Measurements from ENCODE around the gene ESPN. TPM values are rescaled to one million over a fixed set of nuclear protein-coding genes. Genes with fewer than 3 reads are reported as not detected.

ESPN gene
- total and polyA plus RNA-seq, 2 of the 8 experiments (the other 6 are each of a cell fraction or from before 2014, with no cell fraction given) = 5.2 to 16.3 TPM

DNA sequence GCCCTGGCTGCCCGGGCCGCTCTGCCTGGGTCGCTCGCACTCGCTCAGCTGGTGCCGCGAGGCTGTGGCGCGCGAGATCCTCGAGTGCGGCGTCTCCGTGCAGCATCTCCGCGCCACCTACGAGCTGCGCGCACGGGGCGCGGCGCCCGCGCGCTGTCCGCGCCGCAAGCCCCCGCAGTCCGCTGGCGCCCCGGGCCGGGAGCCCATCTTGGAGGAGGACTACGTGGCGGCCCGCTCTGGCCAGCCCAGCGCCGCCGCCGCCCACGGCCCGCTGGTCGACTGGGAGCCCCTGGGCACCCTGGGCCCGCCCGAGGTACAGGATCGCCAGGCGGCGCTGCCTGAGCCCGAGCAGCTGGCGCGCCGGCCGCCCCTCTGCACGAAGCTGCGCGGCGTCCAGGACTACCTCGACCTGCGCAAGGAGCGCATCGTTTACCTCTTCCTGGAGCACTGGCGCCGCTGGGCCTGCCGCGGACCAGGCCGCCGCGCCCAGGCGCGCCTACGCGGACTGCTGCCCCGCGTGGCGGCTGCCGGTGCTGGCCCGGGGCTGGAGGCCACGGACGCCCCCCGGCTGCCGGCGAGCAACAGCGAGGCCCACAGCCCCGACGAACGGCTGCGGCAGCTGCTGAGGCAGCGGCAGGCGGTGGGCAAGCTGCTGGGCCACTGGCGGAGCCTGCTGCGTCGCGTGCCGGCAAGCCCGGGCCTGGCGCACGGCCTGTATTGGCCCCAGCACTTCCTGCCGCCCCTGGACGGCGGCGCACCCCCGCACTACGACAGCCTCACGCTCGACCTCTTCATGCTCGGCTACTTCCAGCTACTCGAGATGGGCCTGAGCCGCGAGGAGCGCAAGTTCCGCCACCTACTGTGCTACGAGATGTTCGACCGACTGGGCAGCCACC, 30.5 kb downstream of the ESPN start (continued):
- TF ChIP-seq, protein P1, sequence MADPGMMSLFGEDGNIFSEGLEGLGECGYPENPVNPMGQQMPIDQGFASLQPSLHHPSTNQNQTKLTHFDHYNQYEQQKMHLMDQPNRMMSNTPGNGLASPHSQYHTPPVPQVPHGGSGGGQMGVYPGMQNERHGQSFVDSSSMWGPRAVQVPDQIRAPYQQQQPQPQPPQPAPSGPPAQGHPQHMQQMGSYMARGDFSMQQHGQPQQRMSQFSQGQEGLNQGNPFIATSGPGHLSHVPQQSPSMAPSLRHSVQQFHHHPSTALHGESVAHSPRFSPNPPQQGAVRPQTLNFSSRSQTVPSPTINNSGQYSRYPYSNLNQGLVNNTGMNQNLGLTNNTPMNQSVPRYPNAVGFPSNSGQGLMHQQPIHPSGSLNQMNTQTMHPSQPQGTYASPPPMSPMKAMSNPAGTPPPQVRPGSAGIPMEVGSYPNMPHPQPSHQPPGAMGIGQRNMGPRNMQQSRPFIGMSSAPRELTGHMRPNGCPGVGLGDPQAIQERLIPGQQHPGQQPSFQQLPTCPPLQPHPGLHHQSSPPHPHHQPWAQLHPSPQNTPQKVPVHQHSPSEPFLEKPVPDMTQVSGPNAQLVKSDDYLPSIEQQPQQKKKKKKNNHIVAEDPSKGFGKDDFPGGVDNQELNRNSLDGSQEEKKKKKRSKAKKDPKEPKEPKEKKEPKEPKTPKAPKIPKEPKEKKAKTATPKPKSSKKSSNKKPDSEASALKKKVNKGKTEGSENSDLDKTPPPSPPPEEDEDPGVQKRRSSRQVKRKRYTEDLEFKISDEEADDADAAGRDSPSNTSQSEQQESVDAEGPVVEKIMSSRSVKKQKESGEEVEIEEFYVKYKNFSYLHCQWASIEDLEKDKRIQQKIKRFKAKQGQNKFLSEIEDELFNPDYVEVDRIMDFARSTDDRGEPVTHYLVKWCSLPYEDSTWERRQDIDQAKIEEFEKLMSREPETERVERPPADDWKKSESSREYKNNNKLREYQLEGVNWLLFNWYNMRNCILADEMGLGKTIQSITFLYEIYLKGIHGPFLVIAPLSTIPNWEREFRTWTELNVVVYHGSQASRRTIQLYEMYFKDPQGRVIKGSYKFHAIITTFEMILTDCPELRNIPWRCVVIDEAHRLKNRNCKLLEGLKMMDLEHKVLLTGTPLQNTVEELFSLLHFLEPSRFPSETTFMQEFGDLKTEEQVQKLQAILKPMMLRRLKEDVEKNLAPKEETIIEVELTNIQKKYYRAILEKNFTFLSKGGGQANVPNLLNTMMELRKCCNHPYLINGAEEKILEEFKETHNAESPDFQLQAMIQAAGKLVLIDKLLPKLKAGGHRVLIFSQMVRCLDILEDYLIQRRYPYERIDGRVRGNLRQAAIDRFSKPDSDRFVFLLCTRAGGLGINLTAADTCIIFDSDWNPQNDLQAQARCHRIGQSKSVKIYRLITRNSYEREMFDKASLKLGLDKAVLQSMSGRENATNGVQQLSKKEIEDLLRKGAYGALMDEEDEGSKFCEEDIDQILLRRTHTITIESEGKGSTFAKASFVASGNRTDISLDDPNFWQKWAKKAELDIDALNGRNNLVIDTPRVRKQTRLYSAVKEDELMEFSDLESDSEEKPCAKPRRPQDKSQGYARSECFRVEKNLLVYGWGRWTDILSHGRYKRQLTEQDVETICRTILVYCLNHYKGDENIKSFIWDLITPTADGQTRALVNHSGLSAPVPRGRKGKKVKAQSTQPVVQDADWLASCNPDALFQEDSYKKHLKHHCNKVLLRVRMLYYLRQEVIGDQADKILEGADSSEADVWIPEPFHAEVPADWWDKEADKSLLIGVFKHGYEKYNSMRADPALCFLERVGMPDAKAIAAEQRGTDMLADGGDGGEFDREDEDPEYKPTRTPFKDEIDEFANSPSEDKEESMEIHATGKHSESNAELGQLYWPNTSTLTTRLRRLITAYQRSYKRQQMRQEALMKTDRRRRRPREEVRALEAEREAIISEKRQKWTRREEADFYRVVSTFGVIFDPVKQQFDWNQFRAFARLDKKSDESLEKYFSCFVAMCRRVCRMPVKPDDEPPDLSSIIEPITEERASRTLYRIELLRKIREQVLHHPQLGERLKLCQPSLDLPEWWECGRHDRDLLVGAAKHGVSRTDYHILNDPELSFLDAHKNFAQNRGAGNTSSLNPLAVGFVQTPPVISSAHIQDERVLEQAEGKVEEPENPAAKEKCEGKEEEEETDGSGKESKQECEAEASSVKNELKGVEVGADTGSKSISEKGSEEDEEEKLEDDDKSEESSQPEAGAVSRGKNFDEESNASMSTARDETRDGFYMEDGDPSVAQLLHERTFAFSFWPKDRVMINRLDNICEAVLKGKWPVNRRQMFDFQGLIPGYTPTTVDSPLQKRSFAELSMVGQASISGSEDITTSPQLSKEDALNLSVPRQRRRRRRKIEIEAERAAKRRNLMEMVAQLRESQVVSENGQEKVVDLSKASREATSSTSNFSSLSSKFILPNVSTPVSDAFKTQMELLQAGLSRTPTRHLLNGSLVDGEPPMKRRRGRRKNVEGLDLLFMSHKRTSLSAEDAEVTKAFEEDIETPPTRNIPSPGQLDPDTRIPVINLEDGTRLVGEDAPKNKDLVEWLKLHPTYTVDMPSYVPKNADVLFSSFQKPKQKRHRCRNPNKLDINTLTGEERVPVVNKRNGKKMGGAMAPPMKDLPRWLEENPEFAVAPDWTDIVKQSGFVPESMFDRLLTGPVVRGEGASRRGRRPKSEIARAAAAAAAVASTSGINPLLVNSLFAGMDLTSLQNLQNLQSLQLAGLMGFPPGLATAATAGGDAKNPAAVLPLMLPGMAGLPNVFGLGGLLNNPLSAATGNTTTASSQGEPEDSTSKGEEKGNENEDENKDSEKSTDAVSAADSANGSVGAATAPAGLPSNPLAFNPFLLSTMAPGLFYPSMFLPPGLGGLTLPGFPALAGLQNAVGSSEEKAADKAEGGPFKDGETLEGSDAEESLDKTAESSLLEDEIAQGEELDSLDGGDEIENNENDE (IDR thresholded peaks at IDR 0.05; ENCODE audit: insufficient replicate concordance, low read length) = no peak
- TF ChIP-seq TEAD4 (IDR thresholded peaks at IDR 0.05; ENCODE audit: low read depth, low read length) (no peak), BRCA1 (IDR thresholded peaks at IDR 0.05; ENCODE audit: low read depth, low read length) (no peak), CHD2 (IDR thresholded peaks at IDR 0.05; ENCODE audit: low read length) (no peak), SP1 (IDR thresholded peaks at IDR 0.05; ENCODE audit: low read depth, low read length) (no peak)

Data from H1 (cell line).